HG02870 (cell line): Measurements from ENCODE around the gene PLOD1.
"Not testable (repeated sequence)": the region's sequence is repeated elsewhere in the genome, so short reads cannot be mapped to it uniquely, and the experiment has no call there.

Source experiments
- ATAC-seq: cut with Tn5 transposase; IDR thresholded peaks from one replicate; pipeline ENCODE4 v1.9.1; 2021; ENCODE audit warnings: mild to moderate bottlenecking, moderate library complexity; ENCODE audit not compliant: unreplicated experiment

Gene PLOD1

GRCh38 chr1:11935733-11936132 lies 1.2 kb downstream of the PLOD1 start:
- ATAC-seq: not testable (repeated sequence)

GRCh38 chr1:11938722-11939526 lies 4.4 kb downstream of the PLOD1 start:
- no peak for ATAC-seq

GRCh38 chr1:11939794-11940193 lies 5.3 kb downstream of the PLOD1 start:
- ATAC-seq: not testable (repeated sequence)

GRCh38 chr1:11940260-11940921 lies 5.9 kb downstream of the PLOD1 start:
- ATAC-seq: no peak

- no peak for ATAC-seq
Measured at GRCh38 chr1:11942280-11942679, 7.8 kb downstream of the PLOD1 start.

GRCh38 chr1:11943619-11944018 lies 9.1 kb downstream of the PLOD1 start:
- no peak for ATAC-seq

- ATAC-seq: no peak
Measured at GRCh38 chr1:11944358-11944931, 9.9 kb downstream of the PLOD1 start.

GRCh38 chr1:11946647-11947046 lies 12.1 kb downstream of the PLOD1 start:
- no peak for ATAC-seq

- ATAC-seq: no peak
Measured at GRCh38 chr1:11948822-11949458, 14.4 kb downstream of the PLOD1 start.

- ATAC-seq: no peak
Measured at GRCh38 chr1:11951901-11952300, 17.4 kb downstream of the PLOD1 start.

- no peak for ATAC-seq
Measured at GRCh38 chr1:11952455-11953109, 18.1 kb downstream of the PLOD1 start.

- ATAC-seq: no peak
Measured at GRCh38 chr1:11955221-11955620, 20.7 kb downstream of the PLOD1 start.

GRCh38 chr1:11957398-11957797 lies 22.9 kb downstream of the PLOD1 start:
- ATAC-seq: no peak

GRCh38 chr1:11957897-11958296 lies 23.4 kb downstream of the PLOD1 start:
- no peak for ATAC-seq

- no peak for ATAC-seq
Measured at GRCh38 chr1:11960276-11960675, 25.8 kb downstream of the PLOD1 start.

- no peak for ATAC-seq
Measured at GRCh38 chr1:11960715-11961114, 26.2 kb downstream of the PLOD1 start.

- ATAC-seq: no peak
Measured at GRCh38 chr1:11961230-11961629, 26.7 kb downstream of the PLOD1 start.

GRCh38 chr1:11963622-11964021 lies 29.1 kb downstream of the PLOD1 start:
- no peak for ATAC-seq

- no peak for ATAC-seq
Measured at GRCh38 chr1:11964656-11965055, 30.1 kb downstream of the PLOD1 start.

GRCh38 chr1:11967028-11967547 lies 32.6 kb downstream of the PLOD1 start:
- ATAC-seq: no peak
